Measurements from ENCODE around the gene SLC18A3. TPM values are rescaled to one million over a fixed set of nuclear protein-coding genes. Genes with fewer than 3 reads are reported as not detected.

SLC18A3 gene
- total RNA-seq, 2 donors from 2014 or later, result not detected

GRCh38 chr10:49644035-49644646 is 34.0 kb downstream of the SLC18A3 start:
- H3K36me3 Mint-ChIP-seq (ENCODE audit: low read depth), result no peaks in the 10 kb centered on the region

GRCh38 chr10:49645417-49645816 is 35.3 kb downstream of the SLC18A3 start:
- peaks cover 6% of the 10 kb centered on the region for H3K4me1 Mint-ChIP-seq
- no peak overlapping the region for H3K4me3 Mint-ChIP-seq
- Histone ChIP-seq H3K4me3 (ENCODE audit: low read length) (no peak overlapping the region), H3K9me3 (ENCODE audit: control insufficient read depth, low read length) (no peaks in the 10 kb centered on the region), H3K27me3 (ENCODE audit: control insufficient read depth, insufficient read depth, low read length, poor library complexity, severe bottlenecking) (no peaks in the 10 kb centered on the region), H3K36me3 (ENCODE audit: control insufficient read depth, insufficient read depth, low read length) (no peaks in the 10 kb centered on the region), H3K4me1 (ENCODE audit: control insufficient read depth, insufficient read depth, low read length) (no peaks in the 10 kb centered on the region), H3K9ac (ENCODE audit: extremely low read depth, low read length, poor library complexity, severe bottlenecking) (no peak overlapping the region), H3K27ac (ENCODE audit: low read depth, low read length) (no peak overlapping the region)
- no peaks in the 10 kb centered on the region for H3K36me3 Mint-ChIP-seq (ENCODE audit: low read depth)
- DNase-seq, result peak; percentile 30
- TF ChIP-seq CTCF (conservative IDR thresholded peaks at IDR 0.05), result no peak
- no peaks in the 10 kb centered on the region for H3K9me3 Mint-ChIP-seq
- 90% methylated on average over 2 to 8 of the region's 8 CpGs for WGBS, 2 experiments (ENCODE audit: insufficient coverage in 1 of 2, insufficient read length in 1 of 2)
- no peak overlapping the region for H3K27ac Mint-ChIP-seq
- peaks cover 21% of the 10 kb centered on the region for H3K27me3 Mint-ChIP-seq (ENCODE audit: insufficient read depth)

More at GRCh38 chr10:49644035-49644646, 34.0 kb downstream of the SLC18A3 start:
- H3K9me3 ChIP-seq (ENCODE audit: control insufficient read depth, low read length), result no peaks in the 10 kb centered on the region
- no peaks in the 10 kb centered on the region for H3K36me3 ChIP-seq (ENCODE audit: control insufficient read depth, insufficient read depth, low read length)
- Mint-ChIP-seq H3K4me3 (no peak overlapping the region), H3K9me3 (no peaks in the 10 kb centered on the region), H3K4me1 (peaks cover under 1% of the 10 kb centered on the region), H3K27ac (no peak overlapping the region), H3K27me3 (ENCODE audit: insufficient read depth) (peaks cover 21% of the 10 kb centered on the region)
- H3K27ac ChIP-seq (ENCODE audit: low read depth, low read length), result no peak overlapping the region
- peak; percentile 27 for DNase-seq
- H3K27me3 ChIP-seq (ENCODE audit: control insufficient read depth, insufficient read depth, low read length, poor library complexity, severe bottlenecking), result no peaks in the 10 kb centered on the region
- H3K4me1 ChIP-seq (ENCODE audit: control insufficient read depth, insufficient read depth, low read length), result no peaks in the 10 kb centered on the region
- no peak for TF ChIP-seq CTCF (conservative IDR thresholded peaks at IDR 0.05)
- WGBS, 2 experiments (ENCODE audit: insufficient coverage in 1 of 2, insufficient read length in 1 of 2), result 85 to 90% methylated on average over 5 to 7 of the region's 7 CpGs
- H3K4me3 ChIP-seq (ENCODE audit: low read length), result no peak overlapping the region
- H3K9ac ChIP-seq (ENCODE audit: extremely low read depth, low read length, poor library complexity, severe bottlenecking), result no peak overlapping the region

DNA sequence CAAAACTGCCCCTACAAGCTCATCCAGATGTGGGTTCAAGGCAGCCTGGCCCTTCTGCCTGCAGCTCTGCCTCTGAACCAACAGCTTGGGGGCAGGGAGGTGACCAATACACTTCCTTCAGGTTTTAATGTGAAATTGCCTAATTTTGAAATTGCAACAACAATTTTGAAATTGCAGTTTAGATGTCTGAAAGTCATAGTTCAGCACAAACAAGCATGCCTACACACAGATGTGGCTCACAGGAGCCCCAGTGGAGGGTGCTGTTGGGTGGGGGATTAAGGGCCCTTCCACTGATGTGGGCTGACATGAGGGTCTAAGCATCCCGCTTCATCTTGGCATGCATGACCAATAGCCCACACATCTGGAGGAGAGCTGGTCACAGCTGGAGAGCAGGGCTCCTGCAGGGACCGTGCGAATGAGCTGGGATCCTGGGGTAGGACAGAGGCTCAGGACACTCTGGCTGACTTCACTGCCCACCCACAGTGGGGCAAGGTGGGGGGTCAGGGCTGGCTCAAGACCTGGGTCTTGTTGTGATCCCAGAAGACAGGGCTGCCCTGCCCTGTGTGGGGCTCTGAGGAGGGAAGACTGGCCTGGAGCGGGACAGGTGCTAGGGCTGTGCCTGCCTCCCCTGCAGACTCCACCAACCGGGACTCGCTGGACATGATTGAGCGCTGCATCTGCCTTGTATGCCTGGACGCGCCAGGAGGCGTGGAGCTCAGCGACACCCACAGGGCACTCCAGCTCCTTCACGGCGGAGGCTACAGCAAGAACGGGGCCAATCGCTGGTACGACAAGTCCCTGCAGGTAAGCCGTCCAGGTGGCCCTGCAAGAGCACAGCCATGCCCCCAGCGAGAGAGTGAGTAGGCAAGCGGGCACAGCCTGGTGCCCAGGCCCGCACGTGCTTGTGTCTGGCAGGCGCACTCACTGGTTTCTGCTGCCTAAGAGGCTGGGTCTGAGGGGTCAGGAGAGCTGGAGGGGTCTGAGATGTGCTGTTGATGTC is 36.1 kb downstream of the SLC18A3 start:
- peak; percentile 57 for DNase-seq
- WGBS, 2 experiments (ENCODE audit: insufficient coverage in 1 of 2, insufficient read length in 1 of 2), result 91 to 93% methylated on average over 16 to 22 of the region's 22 CpGs

More for the DNA sequence above, 36.1 kb downstream of the SLC18A3 start:
- H3K27ac Mint-ChIP-seq, result no peak overlapping the region
- Histone ChIP-seq H3K4me1 (ENCODE audit: control insufficient read depth, insufficient read depth, low read length) (no peaks in the 10 kb centered on the region), H3K4me3 (ENCODE audit: low read length) (no peak overlapping the region), H3K9me3 (ENCODE audit: control insufficient read depth, low read length) (no peaks in the 10 kb centered on the region), H3K27me3 (ENCODE audit: control insufficient read depth, insufficient read depth, low read length, poor library complexity, severe bottlenecking) (no peaks in the 10 kb centered on the region), H3K36me3 (ENCODE audit: control insufficient read depth, insufficient read depth, low read length) (no peaks in the 10 kb centered on the region), H3K9ac (ENCODE audit: extremely low read depth, low read length, poor library complexity, severe bottlenecking) (no peak overlapping the region), H3K27ac (ENCODE audit: low read depth, low read length) (no peak overlapping the region)
- peaks cover 21% of the 10 kb centered on the region for H3K27me3 Mint-ChIP-seq (ENCODE audit: insufficient read depth)
- H3K4me1 Mint-ChIP-seq, result peaks cover 6% of the 10 kb centered on the region
- TF ChIP-seq CTCF (conservative IDR thresholded peaks at IDR 0.05), result peak; percentile 25
- no peak overlapping the region for H3K4me3 Mint-ChIP-seq
- H3K36me3 Mint-ChIP-seq (ENCODE audit: low read depth), result no peaks in the 10 kb centered on the region
- H3K9me3 Mint-ChIP-seq, result no peaks in the 10 kb centered on the region

Data from endodermal cell (in vitro differentiated cells).